Activated T-helper 1 cell treated with anti-CD3 and anti-CD28 coated beads, Interleukin-2, amount 50 U/mL, for 16 hours (primary cell): ENCODE measurements around the gene KCNQ5.

Source experiments
- DNase-seq, 2 donors: peaks; one replicate each; pipeline ENCODE4 v3.0.0-alpha.2; 2020; ENCODE audit warnings: low read depth in 1 of 2, low spot score in 1 of 2

Gene KCNQ5

DNA sequence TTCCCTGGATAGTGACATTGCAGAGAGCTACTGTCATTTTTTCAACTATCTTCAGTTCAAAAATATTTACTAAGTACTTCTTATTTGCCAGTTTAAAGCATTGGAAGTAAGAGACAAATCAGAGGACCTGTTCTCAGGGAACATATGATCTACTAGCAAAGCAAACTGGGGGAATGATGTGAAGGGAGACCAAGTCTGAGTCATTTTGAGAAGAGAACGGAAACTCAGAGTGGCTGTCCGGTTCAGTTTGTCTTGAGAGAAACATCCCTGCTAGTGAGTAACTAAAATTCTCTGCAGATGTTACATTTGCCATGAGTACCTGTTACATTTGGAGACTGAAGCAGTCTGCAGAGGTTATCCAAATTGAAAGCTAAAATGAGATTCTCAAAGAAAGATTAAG, 118.3 kb downstream of the KCNQ5 start:
- no peak for DNase-seq

DNA sequence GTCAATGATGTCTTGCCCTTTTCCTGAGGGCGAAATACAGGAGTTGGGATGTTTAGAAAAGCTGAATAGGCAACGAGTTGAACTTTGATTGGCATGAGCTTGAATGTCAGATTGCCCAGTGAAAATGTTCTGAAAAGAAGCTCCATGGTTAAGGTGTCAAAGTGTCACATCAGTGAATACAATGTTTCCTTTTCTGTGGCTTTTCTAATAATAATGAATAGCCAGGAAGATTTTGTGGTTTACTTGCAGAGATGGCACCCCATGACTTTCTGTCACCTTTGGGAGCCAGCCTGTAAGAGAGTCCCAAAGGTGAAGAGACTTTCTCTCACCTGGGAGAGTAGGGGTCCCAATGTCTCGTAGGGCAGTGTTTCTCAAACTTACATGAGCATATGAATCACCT, 119.2 kb downstream of the KCNQ5 start:
- no peak for DNase-seq

DNA sequence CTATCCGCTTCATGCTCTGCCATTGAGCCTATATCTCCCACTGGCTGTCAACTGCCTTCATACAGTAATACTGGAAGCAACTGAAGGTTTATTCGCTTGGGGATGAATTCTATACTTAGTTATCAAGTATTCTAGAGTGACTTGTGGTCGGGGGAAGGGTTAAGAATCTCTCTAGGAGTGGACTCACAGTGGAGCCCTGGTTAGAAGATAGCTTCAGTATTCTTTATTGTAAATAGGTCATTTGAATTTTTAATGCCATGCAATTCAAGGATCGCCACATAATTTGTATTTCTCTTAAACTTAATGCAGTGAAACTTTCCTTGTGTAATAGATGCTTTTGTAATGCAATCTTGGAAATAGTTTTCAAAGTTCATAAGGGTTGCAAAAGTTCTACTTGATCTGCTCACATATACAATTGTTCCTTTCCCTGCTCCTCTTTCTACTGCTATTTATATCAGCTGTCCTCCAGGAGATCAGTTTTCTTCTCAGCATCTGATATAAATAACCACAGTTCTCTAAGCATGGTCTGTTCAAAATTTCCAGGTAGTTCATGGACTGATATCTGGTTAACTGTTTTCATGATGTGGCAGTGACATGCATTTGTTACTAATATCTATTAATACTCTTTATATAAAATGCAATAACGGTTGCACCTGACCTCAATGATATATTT, 120.3 kb downstream of the KCNQ5 start:
- no peak for DNase-seq

DNA sequence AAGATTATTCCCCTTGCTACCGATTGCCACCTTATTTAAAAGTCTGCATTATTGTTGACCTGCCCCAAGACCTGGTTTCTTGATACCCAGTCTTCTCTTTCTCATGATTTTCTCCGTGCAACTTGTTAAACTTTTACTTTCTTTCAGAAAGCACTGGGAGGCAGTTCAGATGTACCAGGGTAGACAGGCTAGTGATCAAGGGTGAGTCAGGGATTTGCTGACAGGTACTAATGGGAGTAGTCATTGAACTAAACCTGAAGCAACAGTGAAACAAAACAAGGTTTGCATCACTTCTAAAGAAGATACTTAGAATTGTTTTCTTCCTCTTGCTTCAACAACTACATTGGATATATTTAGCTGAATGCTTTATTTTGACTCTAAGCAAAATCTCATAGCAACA, 124.4 kb downstream of the KCNQ5 start:
- DNase-seq: no peak

- no peak for DNase-seq
Measured at GRCh38 chr6:72748759-72749158, 126.9 kb downstream of the KCNQ5 start.

GRCh38 chr6:72755752-72756151, 133.9 kb downstream of the KCNQ5 start:
- no peak for DNase-seq

GRCh38 chr6:72757048-72757447, 135.2 kb downstream of the KCNQ5 start:
- DNase-seq: no peak

GRCh38 chr6:72757926-72758325, 136.1 kb downstream of the KCNQ5 start:
- no peak for DNase-seq

GRCh38 chr6:72758901-72759300, 137.0 kb downstream of the KCNQ5 start:
- DNase-seq: no peak

DNA sequence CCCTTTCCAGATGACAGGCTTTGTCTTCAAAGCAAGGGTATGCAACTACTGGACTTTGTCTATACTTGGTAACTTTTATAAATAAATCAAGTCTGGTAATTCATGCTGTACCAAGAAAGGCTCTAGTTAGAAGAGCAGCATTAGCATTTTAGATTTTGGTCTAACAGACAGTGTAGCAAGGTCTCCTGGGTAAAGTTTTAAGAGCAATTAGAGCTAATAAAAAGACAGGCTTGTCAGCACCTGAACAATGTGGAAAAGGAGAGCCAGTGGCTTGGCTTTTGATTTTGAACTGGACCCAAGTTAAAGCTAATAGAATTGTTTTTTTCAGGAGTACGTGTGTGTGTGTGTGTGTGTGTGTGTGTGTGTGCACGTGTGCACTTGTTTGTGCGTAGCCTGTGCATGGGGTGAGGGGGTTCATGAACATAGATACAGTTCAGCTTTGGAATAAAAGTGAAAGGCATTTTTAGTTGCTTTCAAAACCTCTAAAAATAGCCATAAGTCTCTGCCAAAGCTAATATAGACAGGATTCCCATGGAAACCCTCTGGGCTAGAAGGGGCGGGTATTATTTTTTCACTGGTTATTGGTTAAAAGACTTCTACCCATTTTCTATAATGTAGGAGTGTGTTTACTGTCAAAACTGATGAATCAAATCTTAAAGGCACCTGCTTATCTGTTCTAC, 138.4 kb downstream of the KCNQ5 start:
- no peak for DNase-seq

DNA sequence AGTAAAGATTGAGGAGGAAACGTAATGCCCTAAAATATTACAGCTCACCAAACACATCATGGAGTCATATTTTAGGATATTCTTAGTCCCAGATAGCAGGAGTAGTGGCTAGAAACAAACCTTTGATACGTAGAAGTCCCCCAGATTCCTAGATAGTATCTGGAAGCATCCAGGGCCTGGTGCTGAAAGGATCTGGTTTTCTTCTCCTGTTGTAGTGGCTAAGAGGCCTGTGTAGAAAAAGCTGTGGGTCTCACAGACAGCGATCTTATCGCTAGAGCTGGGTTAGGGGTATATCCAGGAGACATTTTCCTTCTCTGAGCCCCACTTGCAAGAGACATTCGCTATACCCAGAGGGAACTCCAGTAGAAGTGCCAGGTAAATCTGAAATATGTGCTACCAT, 139.9 kb downstream of the KCNQ5 start:
- DNase-seq: no peak

DNA sequence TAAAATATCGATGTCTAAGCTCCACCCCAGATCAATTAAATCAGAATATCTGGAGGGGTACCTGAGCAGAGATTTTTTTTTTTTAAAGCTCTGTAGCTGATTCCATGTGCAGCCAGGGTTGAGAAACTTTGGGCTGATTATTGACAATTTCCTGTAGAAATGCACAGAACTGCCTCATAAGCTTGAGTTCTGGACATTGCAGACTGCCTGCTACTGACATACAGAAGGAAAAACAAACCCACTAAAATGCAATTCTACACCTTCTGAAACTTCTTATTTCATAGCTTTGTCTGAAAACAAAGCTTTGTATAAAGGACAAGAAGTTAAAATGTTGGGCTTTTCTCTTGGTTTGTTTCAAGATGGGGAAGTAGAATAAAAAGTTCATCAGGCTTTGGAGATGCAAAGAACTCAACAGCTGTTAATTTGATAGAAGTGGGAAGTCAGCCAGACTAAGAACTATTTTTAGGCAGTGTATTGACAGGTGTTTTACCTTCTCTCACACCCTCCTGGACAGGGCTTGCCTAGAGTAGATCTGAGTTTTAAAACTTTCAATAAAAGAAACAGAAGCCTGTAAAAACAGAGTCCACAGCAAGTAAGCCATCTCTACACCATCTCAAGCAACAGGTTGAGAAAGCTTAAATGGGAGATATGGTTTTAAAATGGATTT, 147.7 kb downstream of the KCNQ5 start:
- DNase-seq: no peak

DNA sequence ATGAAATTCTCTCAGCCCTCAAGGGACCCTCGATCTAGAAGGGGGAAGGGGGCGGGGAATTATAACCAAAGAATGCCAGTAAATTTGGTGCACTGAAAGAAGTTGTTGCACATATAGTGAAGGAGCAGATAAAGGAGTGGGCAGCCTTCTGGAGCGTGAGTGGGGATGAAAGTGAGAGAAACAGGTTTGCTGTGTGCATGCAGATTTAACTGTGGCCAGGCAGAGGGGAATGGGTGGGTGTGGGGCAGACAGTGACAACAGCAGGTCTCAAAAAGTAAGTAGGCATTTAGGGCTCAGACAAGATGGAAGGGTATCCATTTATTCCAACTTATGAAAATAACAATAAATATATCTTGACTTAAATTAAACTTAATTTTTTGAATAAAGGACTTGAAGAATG, 149.1 kb downstream of the KCNQ5 start:
- no peak for DNase-seq

DNA sequence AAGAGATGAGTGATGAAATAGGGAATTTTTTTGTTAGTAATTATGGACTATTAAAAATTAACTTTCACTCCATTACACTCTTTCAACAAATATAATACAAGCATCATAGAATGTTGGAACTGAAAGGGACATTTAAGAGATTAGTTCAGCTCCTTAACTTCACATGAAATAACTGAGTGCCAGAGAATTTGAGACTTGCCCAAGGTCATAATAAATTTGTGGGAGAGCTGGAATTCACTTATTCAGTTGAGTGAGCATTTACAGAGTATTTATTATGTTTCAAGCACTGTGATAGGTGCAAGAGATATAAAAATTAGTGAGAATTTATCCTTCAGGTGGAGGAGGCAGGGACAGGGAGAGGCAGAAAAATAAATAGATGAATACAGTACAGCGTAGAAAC, 154.6 kb downstream of the KCNQ5 start:
- DNase-seq: no peak

DNA sequence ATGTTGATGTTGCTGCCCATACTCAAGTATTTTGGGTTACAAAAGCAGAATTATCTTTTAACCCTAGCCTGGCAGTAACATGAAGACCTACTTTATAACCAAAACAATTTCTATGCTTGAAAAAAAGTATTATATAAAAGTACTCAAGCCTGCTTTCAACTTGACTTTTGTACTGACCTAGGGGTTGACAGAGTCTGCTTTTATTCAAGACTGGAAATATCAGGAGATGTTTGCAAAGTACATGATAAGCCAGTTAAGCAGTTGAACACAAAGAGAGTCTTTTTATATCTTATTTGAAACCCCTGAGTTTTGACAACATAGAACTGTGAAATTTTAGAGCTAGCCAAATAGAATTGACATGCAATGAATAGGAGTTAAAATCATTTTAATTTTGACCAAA, 159.8 kb downstream of the KCNQ5 start:
- no peak for DNase-seq

DNA sequence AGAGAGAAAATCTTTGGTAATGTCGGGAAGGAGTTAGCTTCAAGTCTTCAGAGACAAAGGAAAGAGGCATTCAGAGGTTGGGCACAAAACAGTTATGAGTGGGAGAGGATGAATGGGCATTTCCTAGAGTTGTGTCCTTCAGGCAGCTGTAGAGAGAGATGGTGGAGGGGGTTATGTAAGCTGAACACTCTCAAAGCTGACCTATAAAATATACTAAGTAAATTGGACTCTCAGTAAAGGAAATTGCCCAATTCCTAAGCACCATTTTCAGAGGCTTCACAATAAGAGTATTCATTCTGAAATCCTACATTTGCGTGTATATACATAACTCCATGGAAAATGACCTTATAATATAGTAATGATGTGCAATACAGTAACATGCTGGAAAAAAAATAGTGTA, 161.2 kb downstream of the KCNQ5 start:
- no peak for DNase-seq

DNA sequence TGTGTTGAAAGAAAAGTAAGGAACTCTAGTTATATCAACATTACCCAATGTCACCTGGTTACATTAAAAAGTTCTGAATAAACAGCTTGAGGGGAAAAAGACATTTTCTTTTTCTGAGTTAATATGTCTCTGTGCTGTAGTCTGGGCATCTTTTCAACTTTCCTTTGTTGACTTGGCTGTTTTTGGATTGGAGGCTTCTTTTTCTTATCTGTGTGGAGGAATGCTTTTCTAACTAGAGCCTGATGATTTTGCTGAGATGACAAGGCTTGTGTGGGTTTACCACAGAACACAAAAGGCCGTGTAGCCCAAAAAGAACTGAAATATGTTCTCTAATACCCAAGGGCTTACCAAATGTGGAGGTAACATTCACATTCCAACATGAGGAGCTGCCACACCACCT, 161.8 kb downstream of the KCNQ5 start:
- no peak for DNase-seq

DNA sequence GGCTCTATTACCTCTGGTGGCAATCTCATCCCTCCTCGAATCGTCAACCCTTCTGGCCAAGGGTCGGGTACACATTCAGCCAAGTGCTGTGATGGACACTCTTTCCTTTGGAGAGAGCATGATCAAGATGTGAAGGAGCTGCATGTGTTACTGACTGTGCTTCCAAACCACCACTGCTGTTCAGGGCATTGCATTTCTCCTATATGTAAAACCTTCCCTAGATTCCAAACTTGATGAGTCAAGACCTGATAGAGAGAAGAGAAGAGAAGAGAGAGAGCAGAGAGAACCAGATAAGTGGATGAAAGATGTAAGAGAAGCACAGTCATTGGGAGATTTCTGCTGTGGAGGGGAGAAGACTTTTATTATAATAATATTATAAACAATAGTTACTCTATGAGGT, 162.2 kb downstream of the KCNQ5 start:
- no peak for DNase-seq

DNA sequence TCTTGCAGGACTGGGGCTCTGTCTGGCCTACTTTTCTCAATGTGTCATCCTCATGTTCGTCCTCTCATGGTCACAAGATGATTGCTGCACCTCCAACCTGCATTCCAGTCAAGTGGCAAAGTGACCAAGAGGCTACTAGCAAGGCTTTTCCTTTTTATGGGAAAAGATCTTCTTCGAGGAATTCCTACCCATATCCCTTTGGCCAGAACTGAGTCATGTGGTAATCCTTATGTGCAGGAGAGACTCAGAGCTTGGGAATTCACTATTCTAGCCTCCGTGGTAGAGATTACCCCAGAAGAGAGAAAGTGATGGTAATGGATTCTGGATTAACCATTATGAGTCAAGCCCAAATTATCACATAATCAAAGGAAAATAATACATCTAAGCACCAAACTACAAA, 162.7 kb downstream of the KCNQ5 start:
- DNase-seq: no peak

- DNase-seq: no peak
Measured at GRCh38 chr6:72787391-72788031, 165.6 kb downstream of the KCNQ5 start.

- DNase-seq: no peak
Measured at GRCh38 chr6:72788188-72788587, 166.3 kb downstream of the KCNQ5 start.

DNA sequence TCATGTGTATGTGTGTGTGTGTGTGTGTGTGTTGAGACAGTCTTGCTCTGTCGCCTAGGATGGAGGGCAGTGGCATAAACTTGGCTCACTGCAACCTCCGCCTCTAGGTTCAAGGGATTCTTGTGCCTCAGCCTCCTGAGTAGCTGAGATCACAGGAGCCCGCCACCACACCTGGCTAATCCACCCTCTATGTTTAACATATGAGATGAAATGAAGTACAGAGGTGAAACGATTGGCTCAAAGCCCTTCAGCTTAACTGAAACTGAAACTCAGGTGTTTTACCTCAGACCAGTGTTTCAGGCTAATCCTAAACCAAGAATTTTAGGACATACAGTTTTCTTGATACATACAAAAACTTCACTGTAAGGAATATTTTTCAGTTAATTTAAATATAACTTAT, 167.3 kb downstream of the KCNQ5 start:
- DNase-seq: no peak
